ENCODE results near the gene C6orf52.
"Not testable (repeated sequence)": the region's sequence is repeated elsewhere in the genome, so short reads cannot be mapped to it uniquely, and the experiment has no call there.

C6orf52 gene

GRCh38 chr6:10662742-10663141, 31.7 kb downstream of the C6orf52 start:
- no peak for TF ChIP-seq CTCF (IDR thresholded peaks at IDR 0.05)
- Histone ChIP-seq H3K27ac (no peak overlapping the region), H3K4me3 (no peak overlapping the region)
- DNase-seq (ENCODE audit: low spot score): no peak

DNA sequence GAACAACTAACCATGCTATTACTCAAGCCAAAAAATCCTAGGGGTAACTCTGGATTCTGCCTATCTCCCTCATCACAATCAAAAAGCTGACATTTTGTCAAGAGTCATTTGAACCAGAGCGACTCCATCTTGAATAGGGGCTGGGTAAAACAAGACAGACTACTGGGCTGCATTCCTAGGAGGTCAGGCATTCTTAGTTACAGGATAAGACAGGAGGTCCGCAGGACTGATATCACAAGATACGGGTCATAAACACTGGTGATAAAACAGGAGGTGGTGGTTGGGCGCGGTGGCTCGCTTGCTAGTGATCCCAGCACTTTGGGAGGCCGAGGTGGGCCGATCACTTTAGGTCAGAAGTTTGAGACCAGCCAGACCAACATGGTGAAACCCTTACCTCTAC, 32.2 kb downstream of the C6orf52 start:
- DNase-seq (ENCODE audit: low spot score): no peak
- no peak overlapping the region for H3K27ac ChIP-seq
- TF ChIP-seq CTCF (IDR thresholded peaks at IDR 0.05): no peak

GRCh38 chr6:10660431-10661191, 33.8 kb downstream of the C6orf52 start:
- not testable (repeated sequence) for DNase-seq (ENCODE audit: low spot score); H3K4me3 ChIP-seq

More for the DNA sequence above, 32.2 kb downstream of the C6orf52 start:
- H3K4me3 ChIP-seq: no peak overlapping the region

GRCh38 chr6:10659699-10660348, 34.6 kb downstream of the C6orf52 start:
- TF ChIP-seq CTCF (IDR thresholded peaks at IDR 0.05): no peak
- DNase-seq (ENCODE audit: low spot score): no peak
- Histone ChIP-seq H3K27ac (peak overlapping the region in 1 of 2 donors; percentile 28), H3K4me3 (peak overlapping the region; percentile 57)

More at GRCh38 chr6:10660431-10661191, 33.8 kb downstream of the C6orf52 start:
- not testable (repeated sequence) for H3K27ac ChIP-seq

DNA sequence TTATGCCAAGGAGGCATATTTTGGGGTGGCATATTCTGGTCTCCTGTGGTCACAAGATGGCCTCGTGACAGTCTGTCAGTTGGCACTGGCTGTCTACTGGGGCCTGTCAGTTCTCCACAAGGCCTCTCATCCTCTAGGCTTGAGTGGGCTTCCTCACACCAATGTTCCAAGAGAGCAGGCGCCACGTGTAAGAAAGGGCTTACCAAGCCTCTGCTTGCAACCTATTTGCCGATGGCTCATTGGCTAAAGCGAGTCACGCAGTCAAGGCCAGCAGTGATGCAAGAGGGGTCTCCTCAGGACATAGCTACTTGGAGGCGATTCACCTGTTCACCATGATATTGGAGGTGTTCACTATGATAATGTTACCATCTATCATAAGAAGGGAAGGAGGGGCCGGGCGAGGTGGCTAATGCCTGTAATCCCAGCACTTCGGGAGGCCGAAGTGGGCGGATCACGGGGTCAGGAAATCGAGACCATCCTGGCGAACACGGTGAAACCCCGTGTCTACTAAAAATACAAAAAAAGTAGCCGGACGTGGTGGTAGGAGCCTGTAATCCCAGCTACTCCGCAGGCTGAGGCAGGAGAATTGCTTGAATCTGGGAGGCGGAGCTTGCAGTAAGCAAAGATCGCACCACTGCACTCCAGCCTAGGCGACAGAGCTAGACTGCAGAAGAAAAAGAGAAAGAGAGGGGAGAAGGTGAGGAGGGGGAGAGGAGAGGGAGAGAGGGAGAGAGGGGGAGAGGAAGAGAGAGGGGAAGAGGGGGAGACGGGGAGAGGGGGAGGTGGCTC, 35.3 kb downstream of the C6orf52 start:
- no peak for TF ChIP-seq CTCF (IDR thresholded peaks at IDR 0.05)
- peak overlapping the region; percentile 57 for H3K4me3 ChIP-seq
- DNase-seq (ENCODE audit: low spot score): no peak
- H3K27ac ChIP-seq: peak overlapping the region in 1 of 2 donors; percentile 28

DNA sequence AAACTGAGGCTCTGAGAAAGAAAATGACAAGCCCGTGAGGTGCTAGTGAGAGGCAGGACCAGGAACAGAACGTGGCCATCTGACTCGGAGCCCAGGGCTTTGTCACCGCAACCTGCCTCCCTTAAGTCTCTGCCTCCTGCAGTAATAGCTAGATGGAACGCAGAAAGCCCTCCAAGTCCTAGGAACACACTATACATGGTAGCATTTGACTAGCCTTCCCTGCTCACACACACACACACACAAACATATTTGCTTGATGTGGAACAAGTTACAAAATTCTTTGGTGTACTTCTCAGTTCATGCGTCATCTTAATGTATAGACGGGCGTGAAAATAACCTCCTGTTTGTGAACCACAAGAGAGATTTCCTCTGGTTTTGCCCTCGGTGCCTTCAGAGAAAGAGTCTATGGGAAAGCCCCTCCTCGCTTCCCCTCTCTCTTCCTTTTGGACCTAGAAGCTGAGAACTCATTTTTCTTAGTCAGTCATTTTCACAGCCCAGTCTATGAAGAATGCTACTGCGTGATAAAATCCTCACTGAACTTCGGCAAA, 38.8 kb downstream of the C6orf52 start:
- no peak for TF ChIP-seq CTCF (IDR thresholded peaks at IDR 0.05)
- no peak for DNase-seq (ENCODE audit: low spot score)
- H3K4me3 ChIP-seq: no peak overlapping the region
- no peak overlapping the region for H3K27ac ChIP-seq

- Histone ChIP-seq H3K4me3 (no peak overlapping the region), H3K27ac (no peak overlapping the region)
- TF ChIP-seq CTCF (IDR thresholded peaks at IDR 0.05): no peak
- DNase-seq (ENCODE audit: low spot score): no peak
Measured at GRCh38 chr6:10644225-10644624, 50.2 kb downstream of the C6orf52 start.

Measured in coronary artery (tissue), 2 donors.